Measurements from ENCODE around the gene FKBP2. TPM values are rescaled to one million over a fixed set of nuclear protein-coding genes. Genes with fewer than 3 reads are reported as not detected.

The FKBP2 gene
- total and polyA plus RNA-seq, 2 of the 13 experiments (the other 11 are each of a cell fraction or from before 2014, with no cell fraction given): 30.1 to 53.3 TPM

DNA sequence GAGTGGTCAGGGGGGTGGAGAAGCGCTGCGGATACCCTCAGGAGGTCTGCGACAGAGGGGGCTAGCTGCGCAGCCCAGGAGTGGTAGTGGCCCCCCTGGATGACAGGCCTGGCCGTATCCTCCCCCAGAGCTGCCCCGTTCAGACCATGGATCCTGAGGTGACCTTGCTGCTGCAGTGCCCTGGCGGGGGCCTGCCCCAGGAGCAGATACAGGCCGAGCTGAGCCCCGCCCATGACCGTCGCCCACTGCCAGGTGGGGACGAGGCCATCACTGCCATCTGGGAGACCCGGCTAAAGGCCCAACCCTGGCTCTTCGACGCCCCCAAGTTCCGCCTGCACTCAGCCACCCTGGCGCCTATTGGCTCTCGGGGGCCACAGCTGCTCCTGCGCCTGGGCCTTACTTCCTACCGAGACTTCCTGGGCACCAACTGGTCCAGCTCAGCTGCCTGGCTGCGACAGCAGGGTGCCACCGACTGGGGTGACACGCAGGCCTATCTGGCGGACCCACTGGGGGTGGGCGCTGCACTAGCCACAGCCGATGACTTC is 14.3 kb upstream of the FKBP2 start (continued):
- TF ChIP-seq, protein P1, sequence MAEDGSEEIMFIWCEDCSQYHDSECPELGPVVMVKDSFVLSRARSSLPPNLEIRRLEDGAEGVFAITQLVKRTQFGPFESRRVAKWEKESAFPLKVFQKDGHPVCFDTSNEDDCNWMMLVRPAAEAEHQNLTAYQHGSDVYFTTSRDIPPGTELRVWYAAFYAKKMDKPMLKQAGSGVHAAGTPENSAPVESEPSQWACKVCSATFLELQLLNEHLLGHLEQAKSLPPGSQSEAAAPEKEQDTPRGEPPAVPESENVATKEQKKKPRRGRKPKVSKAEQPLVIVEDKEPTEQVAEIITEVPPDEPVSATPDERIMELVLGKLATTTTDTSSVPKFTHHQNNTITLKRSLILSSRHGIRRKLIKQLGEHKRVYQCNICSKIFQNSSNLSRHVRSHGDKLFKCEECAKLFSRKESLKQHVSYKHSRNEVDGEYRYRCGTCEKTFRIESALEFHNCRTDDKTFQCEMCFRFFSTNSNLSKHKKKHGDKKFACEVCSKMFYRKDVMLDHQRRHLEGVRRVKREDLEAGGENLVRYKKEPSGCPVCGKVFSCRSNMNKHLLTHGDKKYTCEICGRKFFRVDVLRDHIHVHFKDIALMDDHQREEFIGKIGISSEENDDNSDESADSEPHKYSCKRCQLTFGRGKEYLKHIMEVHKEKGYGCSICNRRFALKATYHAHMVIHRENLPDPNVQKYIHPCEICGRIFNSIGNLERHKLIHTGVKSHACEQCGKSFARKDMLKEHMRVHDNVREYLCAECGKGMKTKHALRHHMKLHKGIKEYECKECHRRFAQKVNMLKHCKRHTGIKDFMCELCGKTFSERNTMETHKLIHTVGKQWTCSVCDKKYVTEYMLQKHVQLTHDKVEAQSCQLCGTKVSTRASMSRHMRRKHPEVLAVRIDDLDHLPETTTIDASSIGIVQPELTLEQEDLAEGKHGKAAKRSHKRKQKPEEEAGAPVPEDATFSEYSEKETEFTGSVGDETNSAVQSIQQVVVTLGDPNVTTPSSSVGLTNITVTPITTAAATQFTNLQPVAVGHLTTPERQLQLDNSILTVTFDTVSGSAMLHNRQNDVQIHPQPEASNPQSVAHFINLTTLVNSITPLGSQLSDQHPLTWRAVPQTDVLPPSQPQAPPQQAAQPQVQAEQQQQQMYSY (CRISPR knock-in tag; IDR thresholded peaks at IDR 0.05): no peak
- TF ChIP-seq, protein P2, sequence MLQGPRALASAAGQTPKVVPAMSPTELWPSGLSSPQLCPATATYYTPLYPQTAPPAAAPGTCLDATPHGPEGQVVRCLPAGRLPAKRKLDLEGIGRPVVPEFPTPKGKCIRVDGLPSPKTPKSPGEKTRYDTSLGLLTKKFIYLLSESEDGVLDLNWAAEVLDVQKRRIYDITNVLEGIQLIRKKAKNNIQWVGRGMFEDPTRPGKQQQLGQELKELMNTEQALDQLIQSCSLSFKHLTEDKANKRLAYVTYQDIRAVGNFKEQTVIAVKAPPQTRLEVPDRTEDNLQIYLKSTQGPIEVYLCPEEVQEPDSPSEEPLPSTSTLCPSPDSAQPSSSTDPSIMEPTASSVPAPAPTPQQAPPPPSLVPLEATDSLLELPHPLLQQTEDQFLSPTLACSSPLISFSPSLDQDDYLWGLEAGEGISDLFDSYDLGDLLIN (CRISPR knock-in tag; IDR thresholded peaks at IDR 0.05; ENCODE audit: borderline replicate concordance): no peak; the same call in 1 of the 2 replicates
- TF ChIP-seq MIER2 (CRISPR knock-in tag; IDR thresholded peaks at IDR 0.05): no peak
- TF ChIP-seq SIX1 (CRISPR knock-in tag; IDR thresholded peaks at IDR 0.05; ENCODE audit: borderline replicate concordance): no peak
- no peak for TF ChIP-seq ZMYM2 (CRISPR knock-in tag; IDR thresholded peaks at IDR 0.05)
- TF ChIP-seq, protein P3, sequence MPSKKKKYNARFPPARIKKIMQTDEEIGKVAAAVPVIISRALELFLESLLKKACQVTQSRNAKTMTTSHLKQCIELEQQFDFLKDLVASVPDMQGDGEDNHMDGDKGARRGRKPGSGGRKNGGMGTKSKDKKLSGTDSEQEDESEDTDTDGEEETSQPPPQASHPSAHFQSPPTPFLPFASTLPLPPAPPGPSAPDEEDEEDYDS (CRISPR knock-in tag; IDR thresholded peaks at IDR 0.05): 0 out of 2 replicates have a peak, but pooled peaks have one; percentile 39
- no peak for TF ChIP-seq FOXA1 (IDR thresholded peaks at IDR 0.05)
- TF ChIP-seq FOXA1 (CRISPR knock-in tag; IDR thresholded peaks at IDR 0.05): no peak
- TF ChIP-seq, protein P4, sequence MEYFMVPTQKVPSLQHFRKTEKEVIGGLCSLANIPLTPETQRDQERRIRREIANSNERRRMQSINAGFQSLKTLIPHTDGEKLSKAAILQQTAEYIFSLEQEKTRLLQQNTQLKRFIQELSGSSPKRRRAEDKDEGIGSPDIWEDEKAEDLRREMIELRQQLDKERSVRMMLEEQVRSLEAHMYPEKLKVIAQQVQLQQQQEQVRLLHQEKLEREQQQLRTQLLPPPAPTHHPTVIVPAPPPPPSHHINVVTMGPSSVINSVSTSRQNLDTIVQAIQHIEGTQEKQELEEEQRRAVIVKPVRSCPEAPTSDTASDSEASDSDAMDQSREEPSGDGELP (IDR thresholded peaks at IDR 0.05; ENCODE audit: borderline replicate concordance, low read depth): peak; percentile 84; the same call in 1 of the 2 replicates
- 0 out of 2 replicates have a peak, but pooled peaks have one; percentile 15 for TF ChIP-seq PRMT3 (CRISPR knock-in tag; IDR thresholded peaks at IDR 0.05; ENCODE audit: borderline replicate concordance, low read depth)
- TF ChIP-seq ZNF605 (CRISPR knock-in tag; IDR thresholded peaks at IDR 0.05): no peak
- peak; percentile 73; the same call in 1 of the 2 replicates for TF ChIP-seq ZSCAN21 (CRISPR knock-in tag; IDR thresholded peaks at IDR 0.05; ENCODE audit: borderline replicate concordance)
- no peak for TF ChIP-seq TARDBP (CRISPR knock-in tag; IDR thresholded peaks at IDR 0.05)
- TF ChIP-seq, protein P5, sequence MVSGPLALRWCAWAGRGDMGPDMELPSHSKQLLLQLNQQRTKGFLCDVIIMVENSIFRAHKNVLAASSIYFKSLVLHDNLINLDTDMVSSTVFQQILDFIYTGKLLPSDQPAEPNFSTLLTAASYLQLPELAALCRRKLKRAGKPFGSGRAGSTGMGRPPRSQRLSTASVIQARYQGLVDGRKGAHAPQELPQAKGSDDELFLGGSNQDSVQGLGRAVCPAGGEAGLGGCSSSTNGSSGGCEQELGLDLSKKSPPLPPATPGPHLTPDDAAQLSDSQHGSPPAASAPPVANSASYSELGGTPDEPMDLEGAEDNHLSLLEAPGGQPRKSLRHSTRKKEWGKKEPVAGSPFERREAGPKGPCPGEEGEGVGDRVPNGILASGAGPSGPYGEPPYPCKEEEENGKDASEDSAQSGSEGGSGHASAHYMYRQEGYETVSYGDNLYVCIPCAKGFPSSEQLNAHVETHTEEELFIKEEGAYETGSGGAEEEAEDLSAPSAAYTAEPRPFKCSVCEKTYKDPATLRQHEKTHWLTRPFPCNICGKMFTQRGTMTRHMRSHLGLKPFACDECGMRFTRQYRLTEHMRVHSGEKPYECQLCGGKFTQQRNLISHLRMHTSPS (CRISPR knock-in tag; IDR thresholded peaks at IDR 0.05; ENCODE audit: low read depth): 0 out of 2 replicates have a peak, but pooled peaks have one; percentile 20
- TF ChIP-seq GABPB1 (CRISPR knock-in tag; IDR thresholded peaks at IDR 0.05): no peak; the same call in 1 of the 2 replicates
- TF ChIP-seq ZNF317 (CRISPR knock-in tag; IDR thresholded peaks at IDR 0.05): 0 out of 2 replicates have a peak, but pooled peaks have one; percentile 7
- TF ChIP-seq ZNF224 (CRISPR knock-in tag; IDR thresholded peaks at IDR 0.05): 0 out of 2 replicates have a peak, but pooled peaks have one; percentile 73
- no peak for TF ChIP-seq SIX4 (CRISPR knock-in tag; IDR thresholded peaks at IDR 0.05)
- TF ChIP-seq, protein P6, sequence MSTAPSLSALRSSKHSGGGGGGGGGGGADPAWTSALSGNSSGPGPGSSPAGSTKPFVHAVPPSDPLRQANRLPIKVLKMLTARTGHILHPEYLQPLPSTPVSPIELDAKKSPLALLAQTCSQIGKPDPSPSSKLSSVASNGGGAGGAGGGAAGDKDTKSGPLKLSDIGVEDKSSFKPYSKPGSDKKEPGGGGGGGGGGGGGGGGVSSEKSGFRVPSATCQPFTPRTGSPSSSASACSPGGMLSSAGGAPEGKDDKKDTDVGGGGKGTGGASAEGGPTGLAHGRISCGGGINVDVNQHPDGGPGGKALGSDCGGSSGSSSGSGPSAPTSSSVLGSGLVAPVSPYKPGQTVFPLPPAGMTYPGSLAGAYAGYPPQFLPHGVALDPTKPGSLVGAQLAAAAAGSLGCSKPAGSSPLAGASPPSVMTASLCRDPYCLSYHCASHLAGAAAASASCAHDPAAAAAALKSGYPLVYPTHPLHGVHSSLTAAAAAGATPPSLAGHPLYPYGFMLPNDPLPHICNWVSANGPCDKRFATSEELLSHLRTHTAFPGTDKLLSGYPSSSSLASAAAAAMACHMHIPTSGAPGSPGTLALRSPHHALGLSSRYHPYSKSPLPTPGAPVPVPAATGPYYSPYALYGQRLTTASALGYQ (CRISPR knock-in tag; IDR thresholded peaks at IDR 0.05): 0 out of 2 replicates have a peak, but pooled peaks have one; percentile 29
- TF ChIP-seq XBP1 (CRISPR knock-in tag; IDR thresholded peaks at IDR 0.05): no peak

Data from HepG2 (cell line).